Hepatocyte (in vitro differentiated cells): ENCODE data around the gene CHST8. TPM values are rescaled to one million over a fixed set of nuclear protein-coding genes. Genes with fewer than 3 reads are reported as not detected.

Experiments
- DNase-seq: peaks from one replicate; pipeline ENCODE4 v3.0.0-alpha.2; 2016; ENCODE audit warnings: low spot score
- H2AFZ ChIP-seq: fragments of 200-600 bp; sonication (generic); 2 replicates; pipeline ENCODE4 v1.6.0; 2016; ENCODE audit warnings: antibody characterized with exemption, mild to moderate bottlenecking
- H3K27ac ChIP-seq: fragments of 200-600 bp; sonication (generic); 2 replicates; pipeline ENCODE4 v1.5.1; 2016; ENCODE audit warnings: mild to moderate bottlenecking
- H3K27me3 ChIP-seq: fragments of 200-600 bp; sonication (generic); 2 replicates; pipeline ENCODE4 v1.6.1; 2016
- H3K36me3 ChIP-seq: fragments of 200-600 bp; sonication (generic); replicated peaks from 2 replicates; pipeline ENCODE4 v1.5.1; 2016; ENCODE audit warnings: low read depth; ENCODE audit not compliant: insufficient read depth
- H3K4me1 ChIP-seq: fragments of 200-600 bp; sonication (generic); 2 replicates; pipeline ENCODE4 v1.5.1; 2016; ENCODE audit warnings: mild to moderate bottlenecking, moderate library complexity; ENCODE audit not compliant: insufficient read depth
- H3K4me2 ChIP-seq: fragments of 200-600 bp; sonication (generic); 2 replicates; pipeline ENCODE4 v1.6.0; 2016
- H3K4me3 ChIP-seq: fragments of 200-600 bp; sonication (generic); 2 replicates; pipeline ENCODE4 v1.5.1; 2016; ENCODE audit warnings: mild to moderate bottlenecking
- H3K79me2 ChIP-seq: fragments of 200-600 bp; sonication (generic); 2 replicates; pipeline ENCODE4 v1.6.0; 2017; ENCODE audit warnings: mild to moderate bottlenecking
- H3K9me2 ChIP-seq: fragments of 200-600 bp; sonication (generic); replicated peaks from 2 replicates; pipeline ENCODE4 v1.6.0; 2017; ENCODE audit warnings: mild to moderate bottlenecking; ENCODE audit not compliant: insufficient read depth
- H3K9me3 ChIP-seq: fragments of 200-600 bp; sonication (generic); 2 replicates; pipeline ENCODE4 v1.5.1; 2016; ENCODE audit warnings: low read depth, mild to moderate bottlenecking
- H4K20me1 ChIP-seq: fragments of 200-600 bp; sonication (generic); 2 replicates; pipeline ENCODE4 v1.6.0; 2016; ENCODE audit warnings: mild to moderate bottlenecking; ENCODE audit not compliant: insufficient read depth, poor library complexity, severe bottlenecking
- EZH2 ChIP-seq: fragments of 200-600 bp; sonication (generic); IDR thresholded peaks from 2 replicates; pipeline ENCODE4 v1.6.1; 2016; ENCODE audit warnings: antibody characterized with exemption, mild to moderate bottlenecking, borderline replicate concordance
- EZH2phosphoT487 ChIP-seq: fragments of 200-600 bp; sonication (generic); IDR thresholded peaks from one replicate; pipeline ENCODE4 v1.6.1; 2018; ENCODE audit warnings: antibody characterized with exemption, mild to moderate bottlenecking, low read depth, moderate library complexity; ENCODE audit not compliant: unreplicated experiment, severe bottlenecking
- WGBS: methylation state at CpG from one replicate; pipeline ENCODE4 v1.1.6; 2016; ENCODE audit warnings: low lambda C conversion rate; ENCODE audit errors: missing lambda C conversion rate; 5-methylcytosine and 5-hydroxymethylcytosine counted together
- polyA plus RNA-seq: library from polyadenylated mRNA; unstranded; fragments of >200 nt; fragmentation: Nextera tagmentation; extraction: Ambion mirVana; gene quantifications from 2 replicates; pipeline ENCODE4 v1.2.1, GENCODE V29; 2016
- total RNA-seq: library from RNA; depleted of rRNA; stranded (reverse); fragments of >200 nt; gene quantifications from 2 replicates; pipeline ENCODE4 v1.2.3, GENCODE V29; 2014
- TF ChIP-seq, protein P1 (sequence below): fragments of 200-600 bp; sonication (generic); IDR thresholded peaks from 2 replicates; pipeline ENCODE4 v1.5.1; 2016; ENCODE audit warnings: antibody characterized with exemption, mild to moderate bottlenecking; ENCODE audit not compliant: poor library complexity

The CHST8 gene
- total and polyA plus RNA-seq, 2 experiments from 2014 or later, result 0.07 to 0.89 TPM

- TF ChIP-seq EZH2phosphoT487, result no peak
- no peak for TF ChIP-seq EZH2
- TF ChIP-seq, protein P1, sequence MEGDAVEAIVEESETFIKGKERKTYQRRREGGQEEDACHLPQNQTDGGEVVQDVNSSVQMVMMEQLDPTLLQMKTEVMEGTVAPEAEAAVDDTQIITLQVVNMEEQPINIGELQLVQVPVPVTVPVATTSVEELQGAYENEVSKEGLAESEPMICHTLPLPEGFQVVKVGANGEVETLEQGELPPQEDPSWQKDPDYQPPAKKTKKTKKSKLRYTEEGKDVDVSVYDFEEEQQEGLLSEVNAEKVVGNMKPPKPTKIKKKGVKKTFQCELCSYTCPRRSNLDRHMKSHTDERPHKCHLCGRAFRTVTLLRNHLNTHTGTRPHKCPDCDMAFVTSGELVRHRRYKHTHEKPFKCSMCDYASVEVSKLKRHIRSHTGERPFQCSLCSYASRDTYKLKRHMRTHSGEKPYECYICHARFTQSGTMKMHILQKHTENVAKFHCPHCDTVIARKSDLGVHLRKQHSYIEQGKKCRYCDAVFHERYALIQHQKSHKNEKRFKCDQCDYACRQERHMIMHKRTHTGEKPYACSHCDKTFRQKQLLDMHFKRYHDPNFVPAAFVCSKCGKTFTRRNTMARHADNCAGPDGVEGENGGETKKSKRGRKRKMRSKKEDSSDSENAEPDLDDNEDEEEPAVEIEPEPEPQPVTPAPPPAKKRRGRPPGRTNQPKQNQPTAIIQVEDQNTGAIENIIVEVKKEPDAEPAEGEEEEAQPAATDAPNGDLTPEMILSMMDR, result no peak
- Histone ChIP-seq H3K4me2 (no peak overlapping the region), H3K4me3 (no peak overlapping the region), H3K36me3 (no peaks in the 10 kb centered on the region), H3K27ac (no peak overlapping the region), H3K79me2 (no peaks in the 10 kb centered on the region), H3K9me3 (no peaks in the 10 kb centered on the region), H3K4me1 (no peaks in the 10 kb centered on the region), H4K20me1 (no peaks in the 10 kb centered on the region), H3K27me3 (no peaks in the 10 kb centered on the region), H3K9me2 (no peaks in the 10 kb centered on the region), H2AFZ (no peak overlapping the region)
- 93% methylated on average over 5 of the region's 5 CpGs for WGBS
- no peak for DNase-seq
Measured at GRCh38 chr19:33789344-33789743, 167.6 kb downstream of the CHST8 start.

- TF ChIP-seq, protein P1, result no peak
- TF ChIP-seq EZH2phosphoT487 (no peak), EZH2 (no peak)
- Histone ChIP-seq H3K36me3 (no peaks in the 10 kb centered on the region), H3K27ac (peak overlapping the region; percentile 96), H3K27me3 (no peaks in the 10 kb centered on the region), H3K4me2 (peak overlapping the region; percentile 97), H3K79me2 (peaks cover 6% of the 10 kb centered on the region), H4K20me1 (no peaks in the 10 kb centered on the region), H3K4me1 (peaks cover 5% of the 10 kb centered on the region), H3K4me3 (peak overlapping the region; percentile 93), H3K9me2 (no peaks in the 10 kb centered on the region), H3K9me3 (no peaks in the 10 kb centered on the region), H2AFZ (peak overlapping the region; percentile 70)
- WGBS, result 18% methylated on average over 32 of the region's 32 CpGs
- no peak for DNase-seq
Measured at GRCh38 chr19:33794683-33795369, 173.1 kb downstream of the CHST8 start.

DNA sequence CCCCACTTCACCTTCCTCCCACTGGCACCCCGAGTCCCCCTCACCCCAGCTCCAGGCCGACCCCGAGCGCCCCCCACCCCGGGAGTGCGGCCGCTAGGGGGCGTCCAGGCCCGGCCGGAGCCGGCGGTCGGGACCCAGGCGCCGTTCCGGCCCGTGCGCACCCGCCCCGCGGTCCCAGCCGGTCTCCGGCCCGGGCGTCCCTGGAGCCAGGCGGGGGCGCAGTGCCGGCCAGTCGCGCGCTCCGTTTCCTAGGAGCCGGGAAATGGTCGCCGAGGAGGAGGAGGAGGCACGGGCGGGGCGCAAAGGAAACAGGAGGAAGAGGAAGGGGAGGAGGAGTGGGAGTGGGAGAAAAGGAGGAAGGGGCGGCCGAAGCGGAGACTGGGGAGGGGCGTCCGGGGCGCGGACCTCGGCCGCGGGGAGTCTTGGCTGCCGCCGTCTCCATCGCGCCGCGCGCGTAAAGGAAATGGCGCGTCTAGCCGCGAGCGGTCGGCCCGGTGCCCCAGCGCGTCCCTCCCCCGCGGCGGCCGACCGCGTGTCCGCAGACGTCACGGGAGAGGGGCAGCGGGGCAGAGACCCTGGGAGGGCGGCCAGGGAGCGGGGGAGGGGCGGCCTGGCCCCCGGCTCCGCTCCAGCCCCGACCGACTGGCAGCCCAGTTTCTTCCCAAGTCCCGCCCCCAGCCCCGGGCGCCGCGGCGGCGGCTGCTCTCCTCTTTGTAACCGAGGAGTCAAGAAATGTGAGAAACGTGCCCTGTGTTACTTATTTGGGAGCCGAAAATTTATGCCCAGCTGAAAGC, 173.8 kb downstream of the CHST8 start:
- Histone ChIP-seq H2AFZ (peak overlapping the region; percentile 70), H3K79me2 (peaks cover 12% of the 10 kb centered on the region), H3K36me3 (no peaks in the 10 kb centered on the region), H3K9me2 (no peaks in the 10 kb centered on the region), H3K9me3 (no peaks in the 10 kb centered on the region), H3K27me3 (no peaks in the 10 kb centered on the region), H3K4me3 (peak overlapping the region; percentile 93), H3K27ac (peak overlapping the region; percentile 96), H3K4me2 (peak overlapping the region; percentile 97), H3K4me1 (peaks cover 5% of the 10 kb centered on the region), H4K20me1 (no peaks in the 10 kb centered on the region)
- DNase-seq, result peak; percentile 94
- WGBS, result 0% methylated on average over 18 of the region's 92 CpGs
- TF ChIP-seq EZH2phosphoT487, result no peak
- TF ChIP-seq, protein P1, result peak; percentile 97
